Measurements from ENCODE around the gene NUDT10. TPM values are rescaled to one million over a fixed set of nuclear protein-coding genes. Genes with fewer than 3 reads are reported as not detected.
"Not testable (repeated sequence)": the region's sequence is repeated elsewhere in the genome, so short reads cannot be mapped to it uniquely, and the experiment has no call there.

NUDT10 gene
- under 1 TPM; 0.29 to 0.60 TPM for polyA plus RNA-seq

DNA sequence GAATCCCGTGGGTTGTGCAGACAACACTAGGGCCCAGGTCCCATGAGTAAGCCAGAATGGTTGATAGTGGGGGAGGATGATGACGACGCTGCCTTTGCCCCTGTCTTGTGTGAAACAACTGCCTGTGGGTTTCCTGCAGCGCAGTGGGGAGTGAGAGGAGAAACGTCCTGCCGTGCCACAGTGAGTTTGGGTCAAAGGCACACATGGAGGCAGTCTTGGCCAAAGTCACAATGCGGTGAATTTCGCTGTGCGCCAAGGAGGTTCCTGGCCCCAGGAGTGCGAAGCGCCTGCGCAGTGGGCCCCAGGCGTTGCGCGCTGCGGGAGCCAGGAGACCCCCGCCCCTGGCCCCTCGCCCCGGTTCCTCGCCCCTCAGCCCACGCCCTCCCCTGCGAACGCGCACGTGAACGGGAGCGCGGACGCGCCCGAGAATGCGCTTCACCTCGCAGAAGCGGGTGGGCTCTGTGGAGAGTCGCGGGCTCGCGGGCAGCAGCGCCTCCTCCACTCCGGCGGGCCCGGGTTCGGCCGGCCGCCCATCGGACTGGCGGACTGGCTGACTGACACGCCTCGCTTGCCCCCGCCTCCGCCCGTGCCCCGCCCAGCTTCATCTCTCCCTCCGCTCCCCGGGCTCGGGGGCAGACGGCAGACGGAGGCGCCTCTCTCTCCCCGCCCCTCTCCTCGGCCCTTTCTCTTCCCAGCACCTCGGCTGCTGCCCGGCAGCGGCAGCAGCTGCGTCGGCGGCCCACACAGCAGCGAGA, at the start of gene NUDT10:
NUDT10 (plus strand) TSS at position 635 of the 755 bp plus-strand sequence. CDS start 144 bp downstream, outside the sequence.
- peak within 1 kb of the TSS; percentile 34 to 42 for H3K4me3 ChIP-seq (ENCODE audit: low read depth in 1 of 2, low read length in 2 of 2)
- WGBS, 2 donors: 2 to 23% methylated on average over 49 to 68 of the region's 68 CpGs
- no peaks in the 10 kb centered on the region for H3K36me3 ChIP-seq (ENCODE audit: control insufficient read depth in 2 of 2, insufficient read depth in 2 of 2, low read length in 1 of 2)
- no peak within 1 kb of the TSS for H3K27ac ChIP-seq (ENCODE audit: low read depth in 2 of 2, low read length in 1 of 2)
- peaks cover 0 to 4% of the 10 kb centered on the region in 2 donors for H3K9me3 ChIP-seq (ENCODE audit: control insufficient read depth in 2 of 2, insufficient read depth in 1 of 2, low read depth in 1 of 2, low read length in 1 of 2)
- H3K4me1 ChIP-seq (ENCODE audit: control insufficient read depth in 2 of 2, insufficient read depth in 2 of 2, low read length in 1 of 2): no peaks in the 10 kb centered on the region
- no peaks in the 10 kb centered on the region for H3K27me3 ChIP-seq (ENCODE audit: control insufficient read depth in 1 of 2, insufficient read depth in 2 of 2, low read length in 2 of 2)

DNA sequence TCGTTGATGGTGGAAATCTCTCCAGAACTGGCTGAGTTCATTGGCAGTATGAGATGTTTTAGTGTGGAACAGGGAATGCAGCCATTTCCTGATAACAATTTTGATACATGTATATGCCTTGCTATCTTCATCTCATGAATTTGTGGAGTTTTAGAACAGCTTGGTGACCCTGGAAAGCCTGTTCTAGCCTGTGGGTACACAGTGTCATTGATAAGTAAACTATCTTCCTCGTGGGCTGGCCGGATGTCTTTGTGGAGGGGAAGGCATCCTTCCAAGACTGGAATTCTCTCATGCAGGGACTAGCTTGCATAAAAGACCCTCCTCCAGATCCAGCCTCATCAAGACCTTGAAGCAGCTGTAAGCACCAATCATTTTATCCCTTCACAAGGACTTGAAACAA, 40.2 kb upstream of the NUDT10 start:
- no peaks in the 10 kb centered on the region for H3K36me3 ChIP-seq (ENCODE audit: control insufficient read depth in 2 of 2, insufficient read depth in 2 of 2, low read length in 1 of 2)
- no peaks in the 10 kb centered on the region for H3K4me1 ChIP-seq (ENCODE audit: control insufficient read depth in 2 of 2, insufficient read depth in 2 of 2, low read length in 1 of 2)
- H3K27me3 ChIP-seq (ENCODE audit: control insufficient read depth in 1 of 2, insufficient read depth in 2 of 2, low read length in 2 of 2): no peaks in the 10 kb centered on the region
- no peak overlapping the region for H3K4me3 ChIP-seq (ENCODE audit: low read depth in 1 of 2, low read length in 2 of 2)
- no peak overlapping the region for H3K27ac ChIP-seq (ENCODE audit: low read depth in 2 of 2, low read length in 1 of 2)
- no peaks in the 10 kb centered on the region for H3K9me3 ChIP-seq (ENCODE audit: control insufficient read depth in 2 of 2, insufficient read depth in 1 of 2, low read depth in 1 of 2, low read length in 1 of 2)
- 18 to 48% methylated on average over 3 of the region's 3 CpGs for WGBS, 2 donors

DNA sequence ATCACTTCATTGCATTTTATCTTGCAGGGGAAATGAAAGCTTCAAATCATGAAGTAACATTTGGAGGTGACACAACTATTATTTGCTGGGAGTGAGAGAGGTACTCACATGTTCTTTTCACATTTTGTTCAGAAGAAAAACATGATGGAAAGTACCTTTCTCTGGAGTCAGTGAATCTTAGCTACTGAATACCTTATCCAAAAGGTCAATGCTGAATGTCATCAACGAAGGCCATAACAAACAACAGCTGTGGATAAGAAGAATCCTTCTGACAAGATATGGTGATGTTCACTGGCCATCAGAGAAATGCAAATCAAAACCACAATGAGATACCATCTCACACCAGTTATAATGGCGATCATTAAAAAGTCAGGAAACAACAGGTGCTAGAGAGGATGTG, 36.5 kb upstream of the NUDT10 start:
- Histone ChIP-seq H3K27ac (ENCODE audit: low read depth in 2 of 2, low read length in 1 of 2) (no peak overlapping the region), H3K4me3 (ENCODE audit: low read depth in 1 of 2, low read length in 2 of 2) (no peak overlapping the region), H3K27me3 (ENCODE audit: control insufficient read depth in 1 of 2, insufficient read depth in 2 of 2, low read length in 2 of 2) (no peaks in the 10 kb centered on the region), H3K36me3 (ENCODE audit: control insufficient read depth in 2 of 2, insufficient read depth in 2 of 2, low read length in 1 of 2) (no peaks in the 10 kb centered on the region), H3K4me1 (ENCODE audit: control insufficient read depth in 2 of 2, insufficient read depth in 2 of 2, low read length in 1 of 2) (no peaks in the 10 kb centered on the region), H3K9me3 (ENCODE audit: control insufficient read depth in 2 of 2, insufficient read depth in 1 of 2, low read depth in 1 of 2, low read length in 1 of 2) (no peaks in the 10 kb centered on the region)
- WGBS, 2 donors: 78 to 95% methylated on average over 2 of the region's 2 CpGs

DNA sequence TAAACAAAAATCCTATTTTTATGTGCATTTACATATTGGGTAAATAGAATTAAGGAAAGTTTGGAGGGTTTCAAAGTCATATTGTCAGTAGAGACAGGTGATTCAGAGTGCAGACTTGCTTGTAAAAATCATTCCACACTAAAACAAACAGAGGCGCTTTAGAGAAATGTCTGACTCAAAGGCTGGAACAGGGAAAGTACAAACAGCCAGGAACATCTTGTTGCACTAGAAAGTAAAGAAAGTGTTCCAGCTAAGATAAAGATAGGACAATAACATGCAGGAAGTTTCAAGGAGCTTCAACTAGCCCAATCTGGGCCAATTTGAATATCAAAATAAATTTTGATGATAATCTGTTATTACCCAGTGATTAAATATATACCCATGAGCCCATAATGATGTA, 16.4 kb upstream of the NUDT10 start:
- Histone ChIP-seq H3K4me3 (ENCODE audit: low read depth in 1 of 2, low read length in 2 of 2) (no peak overlapping the region), H3K27me3 (ENCODE audit: control insufficient read depth in 1 of 2, insufficient read depth in 2 of 2, low read length in 2 of 2) (no peaks in the 10 kb centered on the region), H3K9me3 (ENCODE audit: control insufficient read depth in 2 of 2, insufficient read depth in 1 of 2, low read depth in 1 of 2, low read length in 1 of 2) (no peaks in the 10 kb centered on the region), H3K4me1 (ENCODE audit: control insufficient read depth in 2 of 2, insufficient read depth in 2 of 2, low read length in 1 of 2) (no peaks in the 10 kb centered on the region), H3K27ac (ENCODE audit: low read depth in 2 of 2, low read length in 1 of 2) (no peak overlapping the region), H3K36me3 (ENCODE audit: control insufficient read depth in 2 of 2, insufficient read depth in 2 of 2, low read length in 1 of 2) (no peaks in the 10 kb centered on the region)
- 82 to 88% methylated on average over 1 of the region's 1 CpG for WGBS, 2 donors

DNA sequence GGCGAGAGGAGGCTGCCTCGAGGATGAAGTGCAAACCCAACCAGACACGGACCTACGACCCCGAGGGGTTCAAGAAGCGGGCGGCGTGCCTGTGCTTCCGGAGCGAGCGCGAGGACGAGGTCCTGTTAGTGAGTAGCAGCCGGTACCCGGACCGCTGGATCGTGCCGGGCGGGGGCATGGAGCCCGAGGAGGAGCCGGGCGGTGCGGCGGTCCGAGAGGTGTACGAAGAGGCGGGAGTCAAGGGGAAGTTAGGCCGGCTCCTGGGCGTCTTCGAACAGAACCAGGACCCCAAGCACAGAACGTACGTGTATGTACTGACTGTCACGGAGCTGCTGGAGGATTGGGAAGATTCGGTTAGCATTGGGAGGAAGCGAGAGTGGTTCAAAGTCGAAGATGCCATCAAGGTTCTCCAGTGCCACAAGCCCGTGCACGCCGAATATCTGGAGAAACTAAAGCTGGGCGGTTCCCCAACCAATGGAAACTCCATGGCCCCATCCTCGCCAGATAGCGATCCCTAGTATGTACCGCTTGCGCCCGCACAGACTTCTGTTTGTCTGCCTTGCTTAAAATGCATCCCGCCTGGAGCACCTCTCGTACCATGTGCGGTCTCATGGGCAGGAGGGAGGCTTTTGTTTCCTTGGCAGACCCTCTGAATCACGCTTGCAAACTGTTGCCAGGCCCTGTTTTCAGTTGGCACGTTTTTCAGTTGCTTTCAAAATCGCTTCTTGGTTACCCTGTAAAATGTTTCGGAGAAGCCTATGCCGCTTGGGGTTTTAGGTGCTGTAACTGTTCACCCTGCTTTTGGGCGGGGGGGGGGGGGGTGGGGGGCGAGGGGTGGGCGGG, 542 bp downstream of the NUDT10 start:
- WGBS, 2 donors: 3 to 27% methylated on average over 39 to 51 of the region's 56 CpGs
- not testable (repeated sequence) for H3K4me1 ChIP-seq (ENCODE audit: control insufficient read depth in 2 of 2, insufficient read depth in 2 of 2, low read length in 1 of 2); H3K27me3 ChIP-seq (ENCODE audit: control insufficient read depth in 1 of 2, insufficient read depth in 2 of 2, low read length in 2 of 2); H3K27ac ChIP-seq (ENCODE audit: low read depth in 2 of 2, low read length in 1 of 2); H3K36me3 ChIP-seq (ENCODE audit: control insufficient read depth in 2 of 2, insufficient read depth in 2 of 2, low read length in 1 of 2); H3K9me3 ChIP-seq (ENCODE audit: control insufficient read depth in 2 of 2, insufficient read depth in 1 of 2, low read depth in 1 of 2, low read length in 1 of 2)
- peak overlapping the region; percentile 34 to 42 for H3K4me3 ChIP-seq (ENCODE audit: low read depth in 1 of 2, low read length in 2 of 2)

DNA sequence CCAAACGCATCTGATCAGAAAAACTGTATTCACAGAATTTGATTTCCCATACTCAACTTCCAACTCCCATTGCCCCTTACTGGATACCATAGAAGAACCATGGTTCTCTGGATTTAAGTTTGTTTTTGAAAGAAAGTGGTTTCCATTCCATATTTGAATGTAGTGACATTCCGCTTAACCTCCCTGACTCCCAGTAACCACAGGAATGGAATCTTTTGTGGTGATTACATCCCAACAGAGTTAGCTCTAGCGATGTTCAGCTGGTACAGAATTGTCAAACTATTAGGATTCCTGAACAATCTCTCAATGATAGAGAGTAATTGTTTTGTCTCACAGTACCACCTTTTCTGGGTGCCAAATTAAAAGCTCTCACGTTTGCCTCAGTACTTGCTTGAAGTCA, 1.7 kb downstream of the NUDT10 start:
- H3K27ac ChIP-seq (ENCODE audit: low read depth in 2 of 2, low read length in 1 of 2): no peak overlapping the region
- no peaks in the 10 kb centered on the region for H3K4me1 ChIP-seq (ENCODE audit: control insufficient read depth in 2 of 2, insufficient read depth in 2 of 2, low read length in 1 of 2)
- WGBS, 2 donors: 75 to 85% methylated on average over 4 of the region's 4 CpGs
- H3K9me3 ChIP-seq (ENCODE audit: control insufficient read depth in 2 of 2, insufficient read depth in 1 of 2, low read depth in 1 of 2, low read length in 1 of 2): peaks cover 0 to 4% of the 10 kb centered on the region in 2 donors
- no peaks in the 10 kb centered on the region for H3K27me3 ChIP-seq (ENCODE audit: control insufficient read depth in 1 of 2, insufficient read depth in 2 of 2, low read length in 2 of 2)
- H3K4me3 ChIP-seq (ENCODE audit: low read depth in 1 of 2, low read length in 2 of 2): no peak overlapping the region
- H3K36me3 ChIP-seq (ENCODE audit: control insufficient read depth in 2 of 2, insufficient read depth in 2 of 2, low read length in 1 of 2): no peaks in the 10 kb centered on the region

DNA sequence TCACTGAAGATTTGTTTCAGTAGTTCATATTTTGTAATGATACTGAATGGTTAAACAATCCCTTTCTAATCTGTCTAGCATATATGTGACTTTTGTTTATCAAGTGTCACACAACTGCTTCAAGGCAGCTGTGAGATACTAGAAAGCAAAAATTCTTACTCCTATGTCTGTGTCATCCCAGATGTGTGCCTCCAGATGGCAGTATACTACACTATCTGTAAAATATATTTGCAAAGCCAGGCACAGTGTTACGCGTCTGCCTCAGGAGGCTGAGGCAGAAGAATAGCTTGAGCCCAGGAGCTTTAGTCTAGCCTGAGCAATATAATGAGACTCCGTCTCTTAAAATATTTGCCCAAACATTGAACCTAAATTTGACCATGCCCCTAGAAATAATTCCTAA, 4.0 kb downstream of the NUDT10 start:
- Histone ChIP-seq H3K4me1 (ENCODE audit: control insufficient read depth in 2 of 2, insufficient read depth in 2 of 2, low read length in 1 of 2) (no peaks in the 10 kb centered on the region), H3K27me3 (ENCODE audit: control insufficient read depth in 1 of 2, insufficient read depth in 2 of 2, low read length in 2 of 2) (no peaks in the 10 kb centered on the region), H3K36me3 (ENCODE audit: control insufficient read depth in 2 of 2, insufficient read depth in 2 of 2, low read length in 1 of 2) (no peaks in the 10 kb centered on the region), H3K9me3 (ENCODE audit: control insufficient read depth in 2 of 2, insufficient read depth in 1 of 2, low read depth in 1 of 2, low read length in 1 of 2) (peaks cover 0 to 4% of the 10 kb centered on the region in 2 donors), H3K27ac (ENCODE audit: low read depth in 2 of 2, low read length in 1 of 2) (no peak overlapping the region), H3K4me3 (ENCODE audit: low read depth in 1 of 2, low read length in 2 of 2) (no peak overlapping the region)
- 10 to 16% methylated on average over 3 of the region's 3 CpGs for WGBS, 2 donors

DNA sequence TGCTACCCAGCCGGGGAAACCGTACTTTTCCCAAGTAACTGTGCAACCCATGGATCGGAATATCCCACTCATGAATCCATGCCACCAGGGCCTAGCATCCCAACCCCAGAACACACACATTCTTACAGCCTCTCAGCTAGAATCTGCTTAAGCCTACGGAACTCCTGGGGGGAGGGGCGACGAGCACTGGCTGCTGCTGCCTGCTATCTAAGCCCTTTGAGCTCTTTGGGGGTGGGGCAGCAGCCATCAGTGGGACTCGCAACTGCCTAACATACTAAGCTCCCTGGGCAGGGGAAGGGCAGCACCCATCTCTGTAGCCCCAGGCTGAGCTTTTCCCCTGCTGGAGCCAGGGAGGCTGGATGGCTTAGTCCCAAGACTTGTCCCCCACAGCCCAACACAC, 28.6 kb downstream of the NUDT10 start:
- Histone ChIP-seq H3K4me1 (ENCODE audit: control insufficient read depth in 2 of 2, insufficient read depth in 2 of 2, low read length in 1 of 2) (no peaks in the 10 kb centered on the region), H3K27ac (ENCODE audit: low read depth in 2 of 2, low read length in 1 of 2) (no peak overlapping the region), H3K4me3 (ENCODE audit: low read depth in 1 of 2, low read length in 2 of 2) (no peak overlapping the region), H3K9me3 (ENCODE audit: control insufficient read depth in 2 of 2, insufficient read depth in 1 of 2, low read depth in 1 of 2, low read length in 1 of 2) (no peaks in the 10 kb centered on the region), H3K27me3 (ENCODE audit: control insufficient read depth in 1 of 2, insufficient read depth in 2 of 2, low read length in 2 of 2) (no peaks in the 10 kb centered on the region), H3K36me3 (ENCODE audit: control insufficient read depth in 2 of 2, insufficient read depth in 2 of 2, low read length in 1 of 2) (no peaks in the 10 kb centered on the region)
- WGBS, 2 donors: 86 to 90% methylated on average over 7 of the region's 7 CpGs

DNA sequence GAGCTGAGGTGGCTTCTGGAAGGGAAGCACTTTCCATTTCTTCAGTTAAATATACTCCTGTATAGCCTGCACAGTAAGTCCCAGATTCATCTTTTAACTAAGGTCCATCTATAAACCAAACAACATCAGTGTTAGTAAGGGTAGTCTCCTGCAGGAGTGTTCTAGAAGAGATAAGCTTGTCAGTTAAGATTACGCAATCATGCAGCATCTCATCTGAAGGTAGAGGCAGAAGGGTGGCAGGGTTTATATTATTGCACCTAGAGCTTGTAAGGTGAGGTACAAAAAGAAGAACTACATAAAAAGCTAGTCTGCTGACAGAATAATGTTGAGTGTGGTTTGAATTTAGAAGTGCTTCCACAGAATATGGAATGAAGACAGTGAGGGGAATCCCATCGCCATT, 44.0 kb downstream of the NUDT10 start:
- Histone ChIP-seq H3K4me1 (ENCODE audit: control insufficient read depth in 2 of 2, insufficient read depth in 2 of 2, low read length in 1 of 2) (no peaks in the 10 kb centered on the region), H3K27ac (ENCODE audit: low read depth in 2 of 2, low read length in 1 of 2) (no peak overlapping the region), H3K27me3 (ENCODE audit: control insufficient read depth in 1 of 2, insufficient read depth in 2 of 2, low read length in 2 of 2) (no peaks in the 10 kb centered on the region), H3K4me3 (ENCODE audit: low read depth in 1 of 2, low read length in 2 of 2) (no peak overlapping the region), H3K9me3 (ENCODE audit: control insufficient read depth in 2 of 2, insufficient read depth in 1 of 2, low read depth in 1 of 2, low read length in 1 of 2) (no peaks in the 10 kb centered on the region), H3K36me3 (ENCODE audit: control insufficient read depth in 2 of 2, insufficient read depth in 2 of 2, low read length in 1 of 2) (no peaks in the 10 kb centered on the region)
- 71 to 81% methylated on average over 2 of the region's 2 CpGs for WGBS, 2 donors

Data from esophagus (tissue), 2 donors.